BJ (cell line): ENCODE results near the gene RBMS3. TPM values are rescaled to one million over a fixed set of nuclear protein-coding genes. Genes with fewer than 3 reads are reported as not detected.

Source experiments
- CTCF ChIA-PET: fragments of 350-600 bp; formaldehyde crosslinking; extraction: SDS; loops from one replicate; lab custom pipeline; 2021; ENCODE audit warnings: antibody characterized with exemption, inconsistent platforms; lab: Yijun Ruan, JAX
- POLR2A ChIA-PET: fragments of 300-600 bp; sonication (Branson Sonifier 250); formaldehyde crosslinking; extraction: SDS; loops from one replicate; lab custom pipeline; 2021; ENCODE audit warnings: antibody characterized with exemption; lab: Charles Lee
- DNase-seq: peaks from one replicate; pipeline ENCODE4 v3.0.0-alpha.2; 2011; ENCODE audit warnings: low read depth
- H3K27me3 ChIP-seq: 2 replicates; pipeline ENCODE4 v1.6.0; 2011; ENCODE audit warnings: low read length; ENCODE audit not compliant: control insufficient read depth, insufficient read depth
- H3K36me3 ChIP-seq: 2 replicates; pipeline ENCODE4 v1.5.1; 2011; ENCODE audit warnings: low read length; ENCODE audit not compliant: control insufficient read depth, insufficient read depth
- H3K4me3 ChIP-seq: 2 replicates; pipeline ENCODE4 v1.5.1; 2011; ENCODE audit warnings: low read depth, mild to moderate bottlenecking, control low read depth, low read length
- polyA plus RNA-seq: library from polyadenylated mRNA; depleted of rRNA; stranded (reverse); fragments of >200 nt; gene quantifications from 2 replicates; pipeline ENCODE4 v1.2.3, GENCODE V29; 2011
- TF ChIP-seq, protein P1 (sequence below): IDR thresholded peaks from 2 replicates; pipeline ENCODE4 v1.5.1; 2011; ENCODE audit warnings: low read depth, mild to moderate bottlenecking, control low read depth, inconsistent platforms, low read length, moderate library complexity; ENCODE audit not compliant: insufficient read depth

The RBMS3 gene
- polyA plus RNA-seq, 1 experiment = 14.5 TPM

- TF ChIP-seq, protein P1, sequence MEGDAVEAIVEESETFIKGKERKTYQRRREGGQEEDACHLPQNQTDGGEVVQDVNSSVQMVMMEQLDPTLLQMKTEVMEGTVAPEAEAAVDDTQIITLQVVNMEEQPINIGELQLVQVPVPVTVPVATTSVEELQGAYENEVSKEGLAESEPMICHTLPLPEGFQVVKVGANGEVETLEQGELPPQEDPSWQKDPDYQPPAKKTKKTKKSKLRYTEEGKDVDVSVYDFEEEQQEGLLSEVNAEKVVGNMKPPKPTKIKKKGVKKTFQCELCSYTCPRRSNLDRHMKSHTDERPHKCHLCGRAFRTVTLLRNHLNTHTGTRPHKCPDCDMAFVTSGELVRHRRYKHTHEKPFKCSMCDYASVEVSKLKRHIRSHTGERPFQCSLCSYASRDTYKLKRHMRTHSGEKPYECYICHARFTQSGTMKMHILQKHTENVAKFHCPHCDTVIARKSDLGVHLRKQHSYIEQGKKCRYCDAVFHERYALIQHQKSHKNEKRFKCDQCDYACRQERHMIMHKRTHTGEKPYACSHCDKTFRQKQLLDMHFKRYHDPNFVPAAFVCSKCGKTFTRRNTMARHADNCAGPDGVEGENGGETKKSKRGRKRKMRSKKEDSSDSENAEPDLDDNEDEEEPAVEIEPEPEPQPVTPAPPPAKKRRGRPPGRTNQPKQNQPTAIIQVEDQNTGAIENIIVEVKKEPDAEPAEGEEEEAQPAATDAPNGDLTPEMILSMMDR = no peak
- ChIA-PET CTCF (no interaction called here), POLR2A (no interaction called here)
- H3K36me3 ChIP-seq = no peaks in the 10 kb centered on the region; the same call in 1 of the 2 replicates
- no peak for DNase-seq
- no peaks in the 10 kb centered on the region for H3K27me3 ChIP-seq
- H3K4me3 ChIP-seq = peak overlapping the region; percentile 67; the same call in 1 of the 2 replicates
Measured at GRCh38 chr3:29284497-29284896, 3.6 kb downstream of the RBMS3 start.

- H3K4me3 ChIP-seq = peak overlapping the region; percentile 5
- POLR2A ChIA-PET = no interaction called here
- TF ChIP-seq, protein P1 = no peak
- H3K36me3 ChIP-seq = no peaks in the 10 kb centered on the region; the same call in 1 of the 2 replicates
- CTCF ChIA-PET = no interaction called here
- no peaks in the 10 kb centered on the region for H3K27me3 ChIP-seq
- no peak for DNase-seq
Measured at GRCh38 chr3:29285471-29286071, 4.7 kb downstream of the RBMS3 start.

DNA sequence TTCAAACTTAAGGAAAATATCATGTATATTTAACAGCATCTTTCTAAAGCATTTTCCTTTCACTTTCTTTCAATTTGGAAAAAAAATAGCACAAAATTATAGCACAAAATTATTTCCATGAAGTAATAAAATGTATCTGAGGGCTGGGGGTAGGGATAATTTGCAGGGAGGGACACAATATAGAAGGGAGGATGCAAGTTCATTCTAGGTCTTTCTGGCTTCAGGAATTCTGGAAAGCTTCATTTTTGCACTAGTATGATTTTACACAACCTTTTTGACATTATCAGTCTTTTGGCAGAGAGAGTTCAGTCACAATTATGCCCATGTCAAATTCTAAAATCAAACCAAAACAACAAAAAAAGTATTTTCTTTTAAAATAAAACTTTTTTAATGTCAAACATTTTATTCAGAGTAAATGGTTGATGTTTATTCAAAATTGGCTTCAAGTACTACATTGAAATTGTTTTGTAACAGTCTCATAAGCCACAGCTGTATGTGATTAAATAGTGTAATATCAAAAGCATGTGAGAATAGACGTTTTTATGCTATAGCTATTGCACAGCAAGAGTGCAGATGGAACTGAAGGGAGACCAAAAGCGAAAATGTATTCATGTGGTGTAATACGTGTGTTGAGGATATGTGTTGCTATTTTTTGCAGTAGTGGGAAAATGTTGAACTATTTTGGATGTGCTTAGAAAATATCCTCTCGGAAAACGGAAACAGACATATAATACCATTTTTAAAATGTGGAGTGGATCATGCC lies 5.8 kb downstream of the RBMS3 start:
- no peak for DNase-seq
- TF ChIP-seq, protein P1 = no peak
- ChIA-PET POLR2A (no interaction called here), CTCF (no interaction called here)
- no peaks in the 10 kb centered on the region; the same call in 1 of the 2 replicates for H3K36me3 ChIP-seq
- peak overlapping the region; percentile 10 for H3K4me3 ChIP-seq
- no peaks in the 10 kb centered on the region for H3K27me3 ChIP-seq

DNA sequence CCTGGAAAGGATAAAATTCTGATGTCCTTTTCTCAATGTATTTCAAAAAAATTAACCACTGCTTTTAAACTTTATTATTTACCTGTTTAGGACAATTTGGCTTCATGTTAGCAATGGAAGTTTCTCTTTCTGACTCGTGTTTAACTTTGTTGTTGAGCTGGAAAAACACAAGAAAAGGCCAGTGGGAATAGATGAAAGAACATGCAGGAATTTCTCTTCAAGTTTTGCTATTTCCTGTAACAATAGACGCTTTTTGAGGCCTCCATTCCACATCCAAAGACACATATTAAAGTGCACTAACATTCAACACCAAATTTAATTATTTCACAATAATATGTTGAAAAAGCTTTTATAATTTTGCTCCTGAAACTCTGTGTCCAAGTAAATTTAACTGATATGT lies 9.7 kb downstream of the RBMS3 start:
- Histone ChIP-seq H3K36me3 (no peaks in the 10 kb centered on the region; the same call in 1 of the 2 replicates), H3K27me3 (no peaks in the 10 kb centered on the region), H3K4me3 (no peak overlapping the region)
- CTCF ChIA-PET = no interaction called here
- TF ChIP-seq, protein P1 = no peak
- POLR2A ChIA-PET = no interaction called here
- no peak for DNase-seq

GRCh38 chr3:29291260-29291981 lies 10.6 kb downstream of the RBMS3 start:
- Histone ChIP-seq H3K36me3 (no peaks in the 10 kb centered on the region; the same call in 1 of the 2 replicates), H3K27me3 (no peaks in the 10 kb centered on the region), H3K4me3 (no peak overlapping the region)
- ChIA-PET POLR2A (no interaction called here), CTCF (interaction anchor here (0.5 kb wide), 1 partner anchor 495 kb away, joined by 3 read pairs; no protein-coding TSS in a partner anchor)
- DNase-seq = no peak
- TF ChIP-seq, protein P1 = no peak
